NCI-H1694 treated with DMSO at 0.1 percent for 48 hours (cell line): ENCODE results near the gene HDAC4.

Experiments used
- DNase-seq: peaks from one replicate; lab custom pipeline; 2025; lab: John Stamatoyannopoulos, UW

HDAC4 gene

GRCh38 chr2:239307921-239308613 lies 92.8 kb downstream of the HDAC4 start:
- no peak for DNase-seq

DNA sequence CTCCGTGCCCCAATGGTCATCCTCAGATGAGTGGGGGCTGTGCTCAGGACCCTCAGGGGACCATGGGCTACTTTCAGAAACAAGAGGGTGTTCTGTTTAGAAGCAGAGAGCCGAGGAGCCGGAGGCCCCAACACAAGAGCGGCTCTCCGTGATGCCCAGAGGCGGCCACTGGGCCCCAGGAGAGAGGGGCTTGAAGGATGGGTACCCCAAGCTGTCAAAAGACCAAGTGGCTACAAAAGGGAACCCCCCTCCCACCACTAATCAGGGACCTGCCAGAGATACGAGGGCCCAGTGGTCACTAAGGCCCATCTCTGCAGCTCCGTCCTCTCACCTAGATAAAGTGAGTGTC lies 93.6 kb downstream of the HDAC4 start:
- DNase-seq = no peak

GRCh38 chr2:239306274-239307220 lies 94.3 kb downstream of the HDAC4 start:
- DNase-seq = no peak

DNA sequence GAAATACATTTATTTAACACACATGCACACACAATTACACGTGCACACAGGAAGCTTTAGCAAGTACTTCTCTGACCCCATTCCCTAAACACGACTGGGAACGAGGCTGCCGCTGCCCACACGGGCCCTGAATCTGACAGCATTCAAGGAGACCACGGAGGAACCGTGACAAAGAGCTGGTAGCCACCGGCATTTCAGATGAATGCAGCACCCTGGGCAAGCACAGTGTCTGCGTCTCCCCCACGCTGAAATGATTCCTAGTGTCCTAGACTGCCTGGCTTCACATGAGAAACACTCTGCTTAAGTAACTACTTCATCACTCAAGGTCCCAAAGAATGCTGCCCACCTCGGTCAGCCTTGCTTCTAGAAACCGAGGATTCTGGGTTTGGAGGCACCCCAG lies 95.0 kb downstream of the HDAC4 start:
- DNase-seq = no peak

- no peak for DNase-seq
Observed at GRCh38 chr2:239305222-239305575, 95.6 kb downstream of the HDAC4 start.

GRCh38 chr2:239304533-239305221 lies 96.1 kb downstream of the HDAC4 start:
- DNase-seq = no peak

DNA sequence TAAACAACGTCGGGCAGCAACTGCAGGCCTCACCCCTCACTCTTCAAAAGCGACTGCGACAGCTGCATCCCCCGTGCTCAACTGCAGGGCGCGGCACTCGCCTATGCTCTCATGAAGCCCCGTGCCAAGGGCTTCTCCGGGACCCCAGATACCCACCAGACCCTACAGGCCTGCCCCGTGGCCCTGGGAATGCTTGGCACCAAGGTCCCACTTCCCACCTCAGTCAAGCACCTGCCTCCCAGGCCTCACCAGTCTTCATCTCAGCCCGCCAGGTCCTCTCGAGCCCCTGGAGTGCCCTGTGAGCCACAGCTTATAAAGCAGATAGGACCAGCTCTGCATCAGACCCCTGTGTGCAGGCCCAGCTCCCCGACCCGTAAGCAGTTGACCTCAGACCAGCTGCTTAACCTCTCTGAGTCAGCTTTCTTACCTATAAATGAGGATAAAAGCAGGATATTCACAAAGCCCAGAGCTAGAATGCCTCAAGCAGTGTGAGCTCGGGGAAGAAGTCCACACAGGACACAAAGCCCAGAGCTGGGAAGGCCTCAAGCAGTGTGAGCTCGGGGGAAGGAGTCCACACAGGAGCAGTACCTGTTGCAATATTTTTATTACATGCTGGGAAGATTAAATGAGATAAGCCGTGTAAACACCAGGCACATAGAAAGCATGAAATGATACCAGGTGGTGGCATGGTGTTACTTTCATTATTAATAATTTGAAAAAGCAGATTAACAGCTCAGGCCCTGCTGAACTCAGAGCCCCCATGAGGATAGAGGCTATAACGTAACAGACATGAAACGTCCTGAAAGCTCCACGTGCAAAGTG lies 96.9 kb downstream of the HDAC4 start:
- no peak for DNase-seq

- DNase-seq = no peak
Observed at GRCh38 chr2:239302808-239303557, 97.8 kb downstream of the HDAC4 start.

DNA sequence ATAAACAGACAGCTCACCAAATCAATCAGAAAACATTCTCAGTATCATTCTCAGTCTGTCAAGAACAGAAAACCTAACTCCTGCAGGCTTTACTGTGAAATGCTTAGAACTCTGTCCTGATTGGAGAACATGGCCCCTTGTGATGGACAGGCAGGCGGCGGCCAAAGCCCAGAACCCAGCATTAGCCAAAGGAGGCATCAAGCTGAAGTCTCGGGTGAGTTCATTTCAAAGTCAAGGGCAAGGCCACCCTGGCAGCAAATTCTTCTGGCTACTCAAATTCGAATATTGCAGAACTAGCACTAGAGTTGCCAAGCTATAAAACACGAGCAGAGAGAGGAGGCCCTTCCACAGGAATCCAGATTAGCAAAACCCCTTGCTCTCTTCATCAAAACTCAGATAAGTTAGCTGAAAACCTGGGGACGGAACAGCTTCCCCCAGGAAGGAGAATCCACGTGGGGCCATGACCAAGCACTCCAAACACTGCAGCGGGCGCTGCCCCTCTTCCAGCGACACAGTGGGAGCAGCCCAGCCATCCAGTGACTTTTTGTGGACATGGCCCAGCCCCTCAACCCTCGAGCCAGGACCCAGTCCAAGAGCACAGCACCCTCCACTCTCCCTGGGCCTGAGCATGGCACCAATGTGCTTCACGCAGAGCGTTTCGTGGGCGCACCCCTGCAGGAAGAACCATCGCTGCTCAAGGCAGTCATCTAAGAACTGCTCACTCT lies 98.6 kb downstream of the HDAC4 start:
- no peak for DNase-seq

DNA sequence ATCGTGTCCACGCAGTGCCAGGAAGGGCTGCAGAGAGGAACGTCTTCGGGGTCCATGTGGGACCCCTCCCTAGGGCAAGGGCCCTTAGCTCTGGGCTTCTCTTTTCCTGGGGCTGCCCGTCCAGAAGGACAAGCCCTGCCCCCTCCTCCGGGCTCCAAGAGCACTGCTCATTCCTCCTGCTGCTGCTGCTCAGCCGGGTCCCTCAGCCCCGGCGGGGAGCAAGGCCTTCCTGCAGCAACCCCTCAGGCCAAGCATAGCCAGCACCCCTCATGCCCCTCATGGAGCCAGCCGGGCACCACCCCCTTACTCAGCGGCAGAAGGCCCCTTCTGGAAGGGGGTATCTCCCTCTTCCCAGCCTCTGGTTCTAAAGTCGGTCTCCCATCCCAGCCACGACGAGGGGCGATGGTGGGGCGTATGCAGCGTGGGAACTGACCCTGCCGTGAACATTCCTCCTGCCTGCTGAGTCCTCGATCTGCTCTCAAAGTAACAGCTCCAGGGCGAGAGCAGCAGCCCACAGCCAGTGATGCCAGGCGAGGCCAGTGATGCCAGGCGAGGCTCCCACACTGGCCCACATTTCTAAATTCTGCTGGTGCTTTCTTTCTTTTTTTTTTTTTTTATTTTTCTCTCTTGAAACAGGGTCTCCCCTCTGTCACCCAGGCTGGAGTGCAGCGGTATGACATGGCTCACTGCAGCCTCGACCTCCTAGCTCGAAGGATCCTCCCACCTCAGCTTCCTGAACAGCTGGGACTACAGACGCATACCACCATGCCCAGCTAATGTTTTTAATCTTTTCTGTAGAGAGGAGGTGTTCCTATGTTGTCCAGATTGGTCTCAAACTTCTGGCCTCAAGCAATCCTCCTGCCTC lies 99.7 kb downstream of the HDAC4 start:
- no peak for DNase-seq

GRCh38 chr2:239300242-239300641 lies 100.6 kb downstream of the HDAC4 start:
- no peak for DNase-seq

- DNase-seq = peak; percentile 30
Observed at GRCh38 chr2:239299218-239299939, 101.4 kb downstream of the HDAC4 start.

DNA sequence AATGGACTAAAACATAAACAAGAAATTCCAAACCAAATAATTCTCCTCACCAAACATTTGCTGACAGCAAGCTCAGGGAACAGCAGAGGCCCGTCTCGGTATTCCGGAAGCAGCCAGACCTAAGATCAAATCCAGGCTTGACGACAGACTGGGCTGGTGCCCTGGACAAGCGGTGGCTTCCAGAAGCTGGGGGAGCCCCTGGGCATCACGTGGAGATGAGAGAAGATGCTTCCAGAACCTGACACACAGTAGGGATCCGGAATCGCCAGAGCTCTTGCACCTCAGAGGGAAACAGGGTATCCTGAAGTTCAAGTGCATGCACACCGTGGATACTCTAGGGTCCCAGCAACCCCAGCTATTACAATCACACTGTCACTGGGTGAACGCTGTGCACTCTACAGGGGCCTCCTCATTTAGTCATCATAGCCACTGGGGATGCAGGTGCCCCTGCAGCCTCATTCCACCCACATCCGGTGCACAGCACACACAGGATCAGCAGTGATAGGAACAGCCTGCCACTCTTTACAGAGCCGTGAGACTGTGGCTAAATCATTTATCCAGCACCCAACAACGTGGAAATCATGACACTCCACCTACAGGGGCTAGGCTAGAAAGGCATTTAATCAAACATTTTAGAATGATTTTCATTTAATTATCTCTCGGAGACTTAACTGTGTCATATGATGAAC lies 102.6 kb downstream of the HDAC4 start:
- DNase-seq = no peak

GRCh38 chr2:239297142-239298004 lies 103.4 kb downstream of the HDAC4 start:
- DNase-seq = no peak

DNA sequence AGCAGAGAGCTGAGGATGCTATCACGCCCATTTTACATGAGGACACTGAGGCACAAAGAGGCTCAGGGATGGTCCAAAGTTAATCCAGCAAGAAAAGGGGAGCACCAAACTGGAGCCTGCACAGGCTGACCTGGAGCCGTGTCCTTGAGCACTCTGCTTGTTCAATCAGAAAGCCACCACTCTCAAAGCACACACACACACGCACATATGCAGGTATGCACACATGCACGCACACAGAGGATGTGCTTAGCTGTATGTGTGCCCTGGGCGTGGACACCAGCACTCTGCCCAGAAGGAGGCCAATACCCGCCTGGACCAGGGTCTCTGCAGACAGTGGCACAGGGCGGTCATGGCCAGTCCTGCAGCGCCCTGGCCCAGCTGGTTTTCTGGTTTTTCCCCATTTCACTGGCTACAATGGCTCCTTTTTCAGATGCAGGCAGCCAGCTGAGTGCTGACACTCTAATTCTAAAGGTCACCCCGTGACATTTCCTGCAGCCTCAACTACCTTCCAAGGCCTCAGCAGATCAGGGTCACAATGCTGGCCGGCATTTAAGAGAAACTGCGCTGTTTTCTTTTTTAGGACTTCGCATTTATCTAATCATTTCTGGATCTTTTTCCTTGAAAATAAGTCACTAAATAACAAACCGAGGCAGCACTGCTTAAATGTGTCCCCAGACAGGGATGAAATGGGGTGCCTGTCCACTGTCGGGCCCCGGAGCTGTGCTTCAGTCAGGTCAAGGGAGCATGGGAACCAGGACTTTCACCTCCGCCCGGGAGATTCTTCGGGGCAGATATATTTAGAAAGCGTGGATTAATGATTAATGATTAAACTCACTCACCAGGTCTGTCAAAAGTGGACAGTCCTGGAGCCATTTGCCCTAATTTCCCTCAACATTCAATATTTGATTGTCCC lies 104.5 kb downstream of the HDAC4 start:
- no peak for DNase-seq

DNA sequence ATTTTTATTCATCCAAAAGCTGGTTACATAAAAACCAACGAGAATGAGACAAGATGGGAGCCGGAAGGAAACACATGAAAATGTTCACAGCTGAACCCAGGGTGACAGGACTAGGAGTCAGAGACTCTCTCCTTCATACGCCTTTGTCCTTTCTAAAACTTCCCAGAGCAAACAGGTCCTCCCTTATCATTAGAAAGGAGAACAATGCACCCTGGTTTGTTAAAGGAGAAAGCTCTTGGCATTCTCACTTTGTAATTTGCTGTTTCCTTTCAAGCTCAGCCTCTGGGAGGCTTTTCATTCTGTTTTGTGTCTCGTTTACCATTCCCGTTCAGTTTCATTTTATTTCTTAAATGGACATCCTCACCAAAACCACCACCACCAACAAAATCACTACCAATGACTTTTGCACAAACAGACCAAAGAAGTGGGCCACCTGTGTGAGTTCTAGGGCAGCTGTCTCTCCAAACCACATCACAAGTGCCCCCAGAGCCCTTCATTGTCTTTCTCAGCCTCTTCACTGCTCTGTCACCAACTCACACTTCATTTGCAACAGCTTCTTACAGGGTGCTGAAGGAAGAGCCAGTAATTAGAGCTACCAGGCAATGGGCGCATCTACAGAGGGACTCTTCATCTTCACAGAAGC lies 105.3 kb downstream of the HDAC4 start:
- no peak for DNase-seq
